HG03469 (cell line): ENCODE measurements around the gene ANKRD37.
A peak's percentile ranks its signal among the peaks of the same experiment; 100 is the strongest.

Source experiments
- ATAC-seq: cut with Tn5 transposase; IDR thresholded peaks from one replicate; pipeline ENCODE4 v1.9.1; 2021; ENCODE audit warnings: mild to moderate bottlenecking, moderate library complexity, moderate number of reproducible peaks; ENCODE audit not compliant: unreplicated experiment

The ANKRD37 gene

DNA sequence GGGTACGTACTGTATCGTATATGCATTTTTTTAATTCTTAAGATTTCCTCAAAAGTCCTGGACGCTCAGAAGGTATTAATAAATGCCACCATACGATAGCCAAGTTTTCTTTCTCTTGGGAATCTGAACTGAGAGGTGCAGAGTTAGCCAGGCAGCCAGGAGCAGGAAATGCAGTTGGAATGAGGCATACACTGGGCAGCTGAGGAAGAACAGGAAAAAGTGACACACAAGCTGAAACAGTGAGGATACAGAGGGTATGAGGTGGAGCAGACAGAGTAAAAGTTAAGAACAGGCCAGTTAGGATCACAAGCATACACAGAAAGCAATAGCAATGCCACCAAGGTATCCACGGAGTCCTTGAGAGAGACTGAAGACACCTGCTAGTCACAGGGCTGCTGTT lies 15.8 kb downstream of the ANKRD37 start:
- ATAC-seq = no peak

DNA sequence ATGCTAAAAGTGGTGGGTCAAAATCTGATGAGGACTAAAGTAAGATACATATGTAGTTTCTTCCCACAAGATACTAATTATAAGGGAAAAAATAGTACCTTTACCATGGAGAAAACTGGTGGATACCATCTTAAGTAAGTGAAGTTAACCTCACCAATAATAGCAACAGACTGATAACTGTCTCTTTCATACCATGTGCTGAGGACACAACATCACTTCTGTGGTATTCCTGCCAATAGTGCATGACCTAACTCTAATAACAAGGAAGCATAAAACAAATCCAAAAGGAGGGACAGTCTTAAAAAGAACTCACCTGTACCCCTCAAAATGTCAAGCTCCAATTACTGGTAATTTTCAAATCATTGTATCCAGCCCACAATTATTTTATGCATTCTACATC lies 20.3 kb downstream of the ANKRD37 start:
- ATAC-seq = no peak

DNA sequence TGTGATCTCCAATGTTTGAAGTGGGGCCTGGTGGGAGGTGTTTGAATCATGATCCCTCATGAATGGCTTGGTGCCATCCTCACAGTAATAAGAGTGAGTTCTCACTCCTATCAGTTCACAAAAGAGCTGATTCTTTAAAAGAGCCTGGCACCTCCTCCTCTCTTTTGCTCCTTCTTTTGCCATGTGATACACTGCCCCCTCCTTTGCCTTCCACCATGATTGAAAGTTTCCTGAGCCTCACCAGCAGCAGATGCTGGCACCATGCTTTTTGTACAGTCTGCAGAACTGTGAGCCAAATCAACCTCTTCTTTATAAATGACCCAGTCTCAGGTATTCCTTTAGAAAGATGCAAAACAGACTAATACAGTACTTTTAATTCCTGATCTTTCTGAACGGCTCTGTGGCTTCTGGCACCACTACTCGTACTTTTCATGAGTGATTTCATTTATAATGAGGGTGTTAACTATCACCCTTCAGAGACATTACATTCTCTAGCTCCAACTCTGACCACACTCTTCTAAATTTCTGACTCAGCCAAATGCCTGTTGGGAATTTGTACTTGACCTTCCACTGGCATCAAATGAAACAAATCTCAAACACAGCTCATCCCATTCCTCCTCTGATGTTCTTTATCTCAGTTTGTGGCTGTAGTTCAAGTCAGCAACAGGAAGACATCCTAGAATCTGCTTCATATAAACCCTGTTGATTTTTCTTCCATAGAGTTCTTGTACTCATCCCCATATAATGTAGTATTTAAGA lies 24.9 kb downstream of the ANKRD37 start:
- no peak for ATAC-seq

DNA sequence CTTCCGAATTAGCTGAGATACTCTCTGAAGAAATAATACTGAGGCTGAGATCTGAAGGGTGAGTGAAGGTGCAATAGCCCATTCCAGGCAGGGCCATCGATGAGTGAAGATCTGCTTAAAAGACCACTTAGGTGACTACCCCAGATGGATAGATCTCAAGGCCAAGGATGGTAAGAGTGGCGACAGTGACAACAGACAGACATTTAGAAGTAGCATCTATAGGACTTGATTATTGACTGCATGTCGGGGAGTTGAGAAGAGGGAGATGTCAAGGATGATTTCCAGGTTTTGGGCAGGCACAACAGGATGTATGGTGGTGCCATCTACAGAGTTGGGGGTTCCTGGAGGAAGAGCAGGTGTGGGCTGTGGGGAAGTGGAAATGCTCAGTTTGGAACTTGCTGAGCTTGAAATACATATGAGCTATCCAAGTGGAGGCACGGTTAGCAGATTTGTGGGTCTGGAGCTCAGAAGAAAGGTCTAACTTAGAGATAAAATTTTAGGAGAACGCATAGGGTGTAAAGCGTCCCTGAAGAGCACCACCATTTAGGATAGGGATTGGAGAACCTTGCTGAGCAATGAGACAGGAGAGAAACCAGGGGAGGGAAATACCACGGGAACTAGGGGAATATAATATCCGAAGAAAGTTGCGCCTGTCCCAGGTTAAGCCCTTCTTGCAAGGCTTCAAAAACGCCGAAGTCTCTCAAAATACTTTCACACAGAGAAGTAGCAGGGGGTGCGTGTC lies 28.4 kb downstream of the ANKRD37 start:
- no peak for ATAC-seq

DNA sequence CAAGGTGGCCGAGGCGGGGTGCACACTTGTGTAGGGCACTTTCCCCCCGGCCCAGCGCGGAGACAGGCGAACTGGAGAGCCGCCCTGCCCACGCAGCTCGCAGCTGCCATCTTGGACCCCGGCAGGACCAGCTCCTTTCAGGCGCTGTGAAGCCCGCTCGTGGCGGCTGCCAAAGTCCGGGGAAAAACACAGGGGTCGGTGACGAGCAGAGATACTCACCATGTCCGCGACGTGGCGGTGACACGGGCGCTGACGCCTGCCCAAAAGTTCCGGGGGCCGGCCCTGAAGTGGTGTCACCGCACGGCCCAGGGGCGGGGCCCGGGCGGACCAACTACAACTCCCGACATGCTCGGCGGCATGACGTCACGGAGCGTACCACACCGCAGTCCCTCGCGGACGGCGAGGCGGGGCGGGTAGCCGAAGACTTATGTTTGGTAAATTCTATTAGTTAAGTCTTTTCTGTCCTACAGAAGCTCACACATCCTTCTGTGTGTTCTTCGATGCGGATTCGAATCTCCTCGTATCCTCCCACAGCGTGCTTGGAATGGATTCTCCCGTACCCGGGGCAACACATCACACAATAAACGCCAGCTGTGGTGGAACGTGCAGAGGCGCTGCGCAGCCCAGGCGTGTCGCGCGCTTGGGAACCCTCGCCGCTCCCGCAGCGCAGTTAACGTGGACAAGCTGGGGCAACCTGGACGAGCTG lies 29.2 kb downstream of the ANKRD37 start, which contains the start of gene UFSP2:
TSS of gene UFSP2 (minus strand) at position 318 of the 706 bp plus-strand sequence. CDS start at position 222, 96 bp downstream.
- ATAC-seq = peak; percentile 92

DNA sequence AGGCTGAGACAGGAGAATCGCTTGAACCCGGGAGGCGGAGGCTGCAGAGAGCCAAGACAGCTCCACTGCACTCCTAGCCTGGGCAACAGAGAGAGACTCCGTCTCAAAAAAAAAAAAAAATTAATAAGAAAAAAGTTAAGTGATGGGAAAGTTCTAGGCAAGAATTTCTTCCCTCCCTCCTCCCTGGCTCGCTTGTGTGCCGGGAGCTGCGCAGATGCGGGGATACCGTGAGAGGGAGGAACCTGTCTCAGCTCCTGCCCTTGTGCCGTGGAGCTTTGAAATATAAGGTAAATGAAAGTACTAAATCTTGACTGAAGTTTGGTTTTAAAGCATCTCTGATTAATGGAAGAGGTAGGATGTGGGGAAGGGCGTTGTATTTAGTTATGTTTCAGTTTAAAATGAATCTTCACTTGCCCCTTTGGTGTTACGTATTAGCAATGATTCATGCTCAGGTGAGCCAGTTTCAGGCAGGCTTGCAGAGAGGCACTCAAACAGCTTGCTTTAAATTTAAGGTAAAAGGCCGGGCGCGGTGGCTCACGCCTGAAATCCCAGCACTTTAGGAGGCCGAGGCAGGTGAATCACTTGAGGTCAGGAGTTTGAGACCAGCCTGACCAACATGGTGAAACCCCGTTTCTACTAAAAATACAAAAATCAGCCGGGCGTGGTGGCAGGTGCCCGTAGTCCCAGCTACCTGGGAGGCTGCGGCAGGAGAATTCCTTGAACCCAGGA lies 30.5 kb downstream of the ANKRD37 start:
- no peak for ATAC-seq

DNA sequence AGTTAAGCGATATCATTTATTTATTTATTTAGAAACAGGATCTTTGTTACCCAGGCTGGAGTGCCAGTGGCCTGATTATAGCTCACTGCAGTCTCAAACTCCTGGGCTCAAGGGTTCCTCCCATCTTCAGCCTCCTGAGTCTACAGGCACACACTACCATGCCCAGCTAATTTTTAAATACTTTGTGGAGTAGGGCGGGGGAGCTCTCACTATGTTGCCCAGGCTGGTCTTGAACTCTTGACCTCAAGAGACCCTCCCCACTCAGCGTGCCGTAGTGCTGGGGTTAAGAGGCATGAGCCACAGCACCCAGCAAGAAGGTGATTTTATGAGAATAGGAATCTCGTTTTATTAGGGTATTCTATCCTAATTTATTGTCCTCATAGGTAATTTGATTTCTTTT lies 33.0 kb downstream of the ANKRD37 start:
- no peak for ATAC-seq

DNA sequence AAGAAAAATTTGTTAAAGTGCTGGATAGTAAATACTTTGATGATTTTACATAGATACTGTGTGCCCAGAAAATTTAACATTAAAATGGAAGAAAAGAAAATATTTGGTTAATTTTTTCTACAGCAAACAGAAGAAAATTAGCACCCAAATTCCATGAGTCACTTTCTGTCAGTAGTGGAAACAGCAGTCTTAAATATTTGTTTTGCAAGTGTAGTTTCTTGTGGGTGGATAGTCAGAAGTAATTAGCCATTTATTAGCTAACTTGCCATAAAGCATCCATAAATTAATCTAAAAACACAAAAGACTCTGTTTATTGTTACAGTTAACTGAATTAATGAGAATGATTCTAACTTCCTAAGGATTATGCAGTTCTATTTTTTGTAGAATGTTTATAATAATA lies 38.8 kb downstream of the ANKRD37 start:
- ATAC-seq = no peak

DNA sequence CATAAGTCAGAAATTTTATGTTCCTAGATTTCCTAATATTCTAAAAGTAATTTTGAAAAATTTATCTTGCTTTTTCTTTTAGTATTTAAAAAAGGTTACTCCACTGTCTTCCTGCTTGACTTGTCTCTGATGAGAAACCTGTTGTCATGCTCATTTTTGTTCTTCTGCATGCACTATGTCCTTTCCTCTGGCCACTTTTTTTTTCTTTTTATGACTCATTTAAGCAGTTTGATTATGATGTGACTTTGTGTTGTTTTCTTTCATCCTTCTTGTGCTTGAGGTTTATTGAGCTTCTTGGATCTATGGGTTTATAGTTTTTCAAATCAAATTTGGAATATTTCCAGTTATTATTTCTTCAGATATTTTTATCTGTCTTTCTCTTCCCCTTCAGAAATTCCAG lies 41.2 kb downstream of the ANKRD37 start:
- no peak for ATAC-seq

DNA sequence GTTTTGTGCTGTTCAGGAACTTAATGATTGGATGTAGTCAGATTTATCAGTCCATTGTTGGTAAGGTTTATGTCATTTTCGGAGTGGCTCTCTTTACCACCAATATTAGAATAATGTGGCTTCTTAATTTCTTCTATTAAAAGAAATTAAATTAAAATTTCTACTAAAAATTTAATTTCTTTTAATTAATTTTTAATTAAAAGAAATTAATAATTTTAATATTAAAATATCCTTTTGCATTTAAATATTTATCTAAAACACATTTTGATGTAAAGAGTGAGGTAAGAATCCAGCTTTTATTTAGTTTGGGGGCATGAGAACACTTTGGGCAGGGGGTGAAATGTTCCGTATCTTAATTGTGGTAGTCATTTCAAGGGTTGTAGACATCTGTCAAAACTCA lies 44.8 kb downstream of the ANKRD37 start:
- ATAC-seq = no peak

DNA sequence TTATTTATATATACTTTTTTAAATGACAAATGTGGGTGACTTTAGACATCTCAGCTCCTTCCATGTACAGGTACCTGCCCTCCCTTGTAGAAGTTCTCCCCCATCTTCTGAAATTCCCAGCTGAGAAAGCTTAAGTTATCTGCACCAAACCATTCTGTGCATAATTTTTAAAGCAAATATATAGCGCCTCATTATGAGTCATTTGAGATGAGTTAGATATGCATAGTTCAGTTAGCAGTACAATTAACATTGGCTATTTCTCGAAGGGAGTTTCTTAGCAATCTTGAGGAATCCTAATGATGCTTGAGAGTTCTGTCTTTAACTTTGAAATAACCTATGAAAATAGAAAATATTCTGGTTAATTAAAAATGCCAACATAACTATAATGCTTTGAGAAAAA lies 48.6 kb downstream of the ANKRD37 start:
- ATAC-seq = no peak
